OCI-LY3 (cell line): Measurements from ENCODE around the gene NR3C2.

Experiments used
- H2AFZ ChIP-seq: fragments of 200-600, 300-600 bp; shearing (Covaris generic); 2 replicates; pipeline ENCODE4 v1.6.0; 2014; ENCODE audit warnings: antibody characterized with exemption, low read depth, low read length
- H3K27ac ChIP-seq: fragments of 200-600, 300-600 bp; sonication (generic); 2 replicates; pipeline ENCODE4 v1.5.1; 2014; ENCODE audit warnings: mild to moderate bottlenecking, low read length, moderate library complexity, mixed read lengths
- H3K27me3 ChIP-seq: fragments of 200-600, 300-600 bp; sonication (generic); 2 replicates; pipeline ENCODE4 v1.6.1; 2014; ENCODE audit warnings: low read depth, low read length, mixed read lengths
- H3K36me3 ChIP-seq: fragments of 200-600, 300-600 bp; sonication (generic); replicated peaks from 2 replicates; pipeline ENCODE3; 2014; ENCODE audit warnings: low read depth, low read length, mixed read lengths
- H3K4me1 ChIP-seq: fragments of 300-600, 200-600 bp; sonication (generic); 2 replicates; pipeline ENCODE4 v1.6.1; 2014; ENCODE audit warnings: low read length, mixed read lengths
- H3K4me2 ChIP-seq: fragments of 200-600, 300-600 bp; sonication (generic); 2 replicates; pipeline ENCODE4 v1.6.1; 2014; ENCODE audit warnings: low read length, mixed read lengths
- H3K4me3 ChIP-seq: fragments of 300-600, 200-600 bp; sonication (generic); 2 replicates; pipeline ENCODE4 v1.5.1; 2014; ENCODE audit warnings: antibody characterized with exemption, mild to moderate bottlenecking, low read length, moderate library complexity
- H3K79me2 ChIP-seq: fragments of 300-600, 200-600 bp; shearing (Covaris generic); 2 replicates; pipeline ENCODE4 v1.6.1; 2014; ENCODE audit warnings: mild to moderate bottlenecking, low read length, mixed read lengths
- H3K9ac ChIP-seq: fragments of 300-600, 200-600 bp; shearing (Covaris generic); 2 replicates; pipeline ENCODE4 v1.6.0; 2014; ENCODE audit warnings: mild to moderate bottlenecking, low read length, moderate library complexity
- H3K9me3 ChIP-seq: fragments of 200-600, 300-600 bp; shearing (Covaris generic); 2 replicates; pipeline ENCODE4 v1.6.1; 2014; ENCODE audit warnings: low read length, mixed read lengths; ENCODE audit not compliant: insufficient read depth
- H4K20me1 ChIP-seq: fragments of 200-600, 300-600 bp; sonication (generic); 2 replicates; pipeline ENCODE4 v1.6.1; 2016; ENCODE audit warnings: low read length, mixed read lengths; ENCODE audit not compliant: insufficient read depth
- CTCF ChIP-seq: fragments of 200-600, 300-600 bp; sonication (generic); IDR thresholded peaks from 2 replicates; pipeline ENCODE4 v1.5.1; 2014; ENCODE audit warnings: antibody characterized with exemption, low read length, low read depth
- EZH2phosphoT487 ChIP-seq: fragments of 200-600 bp; shearing (Covaris generic); IDR thresholded peaks from 2 replicates; pipeline ENCODE4 v1.6.1; 2018; ENCODE audit warnings: antibody characterized with exemption, mixed run types, low read depth

NR3C2 gene

GRCh38 chr4:148077581-148077980, 364.6 kb downstream of the NR3C2 start:
- Histone ChIP-seq H2AFZ (no peak overlapping the region), H3K9me3 (peaks cover 20% of the 10 kb centered on the region; the same call in 1 of the 2 replicates), H3K4me3 (no peak overlapping the region), H3K4me2 (no peak overlapping the region), H3K4me1 (no peaks in the 10 kb centered on the region), H3K9ac (no peak overlapping the region), H3K27me3 (no peaks in the 10 kb centered on the region), H3K27ac (no peak overlapping the region), H3K79me2 (no peaks in the 10 kb centered on the region), H4K20me1 (no peaks in the 10 kb centered on the region), H3K36me3 (peaks cover 31% of the 10 kb centered on the region)
- TF ChIP-seq CTCF (no peak), EZH2phosphoT487 (no peak)

GRCh38 chr4:148076964-148077363, 365.2 kb downstream of the NR3C2 start:
- Histone ChIP-seq H4K20me1 (no peaks in the 10 kb centered on the region), H3K9ac (no peak overlapping the region), H3K79me2 (no peaks in the 10 kb centered on the region), H3K4me3 (no peak overlapping the region), H3K36me3 (peaks cover 34% of the 10 kb centered on the region), H3K27ac (no peak overlapping the region), H3K9me3 (peaks cover 20% of the 10 kb centered on the region; the same call in 1 of the 2 replicates), H3K27me3 (no peaks in the 10 kb centered on the region), H2AFZ (no peak overlapping the region), H3K4me2 (no peak overlapping the region), H3K4me1 (no peaks in the 10 kb centered on the region)
- no peak for TF ChIP-seq CTCF
- TF ChIP-seq EZH2phosphoT487: no peak

GRCh38 chr4:148075438-148075837, 366.8 kb downstream of the NR3C2 start:
- Histone ChIP-seq H3K36me3 (peaks cover 34% of the 10 kb centered on the region), H3K27ac (no peak overlapping the region)
- TF ChIP-seq CTCF (no peak), EZH2phosphoT487 (no peak)

GRCh38 chr4:148074462-148074861, 367.8 kb downstream of the NR3C2 start:
- H3K9ac ChIP-seq: no peak overlapping the region
- no peaks in the 10 kb centered on the region for H4K20me1 ChIP-seq
- no peaks in the 10 kb centered on the region for H3K4me1 ChIP-seq
- peaks cover 34% of the 10 kb centered on the region for H3K36me3 ChIP-seq
- no peaks in the 10 kb centered on the region for H3K79me2 ChIP-seq
- H3K4me2 ChIP-seq: no peak overlapping the region
- H2AFZ ChIP-seq: no peak overlapping the region
- H3K27me3 ChIP-seq: no peaks in the 10 kb centered on the region
- TF ChIP-seq CTCF (no peak), EZH2phosphoT487 (no peak)
- no peak overlapping the region for H3K4me3 ChIP-seq
- H3K27ac ChIP-seq: no peak overlapping the region
- peaks cover 20% of the 10 kb centered on the region; the same call in 1 of the 2 replicates for H3K9me3 ChIP-seq

More at GRCh38 chr4:148075438-148075837, 366.8 kb downstream of the NR3C2 start:
- Histone ChIP-seq H3K4me1 (no peaks in the 10 kb centered on the region), H3K27me3 (no peaks in the 10 kb centered on the region), H3K79me2 (no peaks in the 10 kb centered on the region), H3K4me3 (no peak overlapping the region), H3K9ac (no peak overlapping the region), H4K20me1 (no peaks in the 10 kb centered on the region), H2AFZ (no peak overlapping the region), H3K4me2 (no peak overlapping the region), H3K9me3 (peaks cover 20% of the 10 kb centered on the region; the same call in 1 of the 2 replicates)
